HepG2 (cell line): ENCODE data around the gene ATG2A. TPM values are rescaled to one million over a fixed set of nuclear protein-coding genes. Genes with fewer than 3 reads are reported as not detected.

ENCODE experiments used
- AGO2 ChIP-seq: fragments of 200-400 bp; formaldehyde crosslinking; optimal IDR thresholded peaks from 2 replicates; pipeline ENCODE3; 2017; ENCODE audit warnings: mild to moderate bottlenecking, low read depth, low read length, moderate library complexity
- ETV5 ChIP-seq: IDR thresholded peaks from 2 replicates; pipeline ENCODE4 v1.6.1; 2018; ENCODE audit warnings: missing biosample characterization, missing genetic modification reagents, inconsistent platforms, borderline replicate concordance
- FOXM1 ChIP-seq: sonication (generic); formaldehyde crosslinking; IDR thresholded peaks from 2 replicates; pipeline ENCODE4 v1.5.0; 2020; ENCODE audit warnings: missing genetic modification reagents
- KMT2A ChIP-seq: sonication (generic); formaldehyde crosslinking; IDR thresholded peaks from 2 replicates; pipeline ENCODE4 v1.4.0; 2020; ENCODE audit warnings: missing genetic modification reagents
- RORA ChIP-seq: sonication (generic); formaldehyde crosslinking; IDR thresholded peaks from 2 replicates; pipeline ENCODE4 v1.5.0; 2020; ENCODE audit warnings: mild to moderate bottlenecking, missing genetic modification reagents, moderate library complexity
- ZNF3 ChIP-seq: IDR thresholded peaks from 2 replicates; pipeline ENCODE4 v1.7.0; 2017; ENCODE audit warnings: inconsistent platforms
- ZNF367 ChIP-seq: sonication (generic); formaldehyde crosslinking; IDR thresholded peaks from 2 replicates; pipeline ENCODE4 v1.4.0; 2020; ENCODE audit warnings: missing genetic modification reagents, borderline replicate concordance
- polyA plus RNA-seq, 8 experiments: library from polyadenylated mRNA; depleted of rRNA in 3 of 8; stranded (reverse) in 7 of 8; unstranded in 1 of 8; fragments of >200 nt; fragmentation: Illumina TruSeq in 4 of 8; extraction: Trizol in 4 of 8; gene quantifications; 2 replicates each; pipeline versions ENCODE4 v1.2.1 to v1.2.3, GENCODE V29; 2011 to 2016; ENCODE audit warnings: low read depth in 4 of 8, missing spikeins in 1 of 8, mixed read lengths in 1 of 8; ENCODE audit not compliant: insufficient read depth in 1 of 8
- total RNA-seq, 5 experiments: library from RNA; depleted of rRNA; stranded (reverse); fragments of >200 nt; fragmentation: Illumina TruSeq; extraction: Trizol; gene quantifications; 2 replicates each; pipeline ENCODE4 v1.2.3, GENCODE V29; 2016; ENCODE audit warnings: low read depth in 1 of 5
- TF ChIP-seq, protein P1 (sequence below): sonication (generic); formaldehyde crosslinking; IDR thresholded peaks from 2 replicates; pipeline ENCODE4 v1.4.0; 2020; ENCODE audit warnings: mild to moderate bottlenecking, missing genetic modification reagents
- TF ChIP-seq, protein P2 (sequence below): sonication (generic); formaldehyde crosslinking; IDR thresholded peaks from 2 replicates; pipeline ENCODE4 v1.4.0; 2020; ENCODE audit warnings: mild to moderate bottlenecking, missing genetic modification reagents
- TF ChIP-seq, protein P3 (sequence below): sonication (generic); formaldehyde crosslinking; IDR thresholded peaks from 2 replicates; pipeline ENCODE4 v1.8.1; 2023; ENCODE audit warnings: mild to moderate bottlenecking, missing genetic modification reagents
- TF ChIP-seq, protein P4 (sequence below): sonication (generic); formaldehyde crosslinking; IDR thresholded peaks from 2 replicates; pipeline ENCODE4 v1.8.1; 2022; ENCODE audit warnings: low read depth, mild to moderate bottlenecking, missing genetic modification reagents
- TF ChIP-seq, protein P5 (sequence below): sonication (generic); formaldehyde crosslinking; IDR thresholded peaks from 2 replicates; pipeline ENCODE4 v1.5.0; 2020; ENCODE audit warnings: mild to moderate bottlenecking, missing genetic modification reagents

Gene ATG2A
- total and polyA plus RNA-seq, 2 of the 13 experiments (the other 11 are each of a cell fraction or from before 2014, with no cell fraction given) = 6.7 to 8.0 TPM

DNA sequence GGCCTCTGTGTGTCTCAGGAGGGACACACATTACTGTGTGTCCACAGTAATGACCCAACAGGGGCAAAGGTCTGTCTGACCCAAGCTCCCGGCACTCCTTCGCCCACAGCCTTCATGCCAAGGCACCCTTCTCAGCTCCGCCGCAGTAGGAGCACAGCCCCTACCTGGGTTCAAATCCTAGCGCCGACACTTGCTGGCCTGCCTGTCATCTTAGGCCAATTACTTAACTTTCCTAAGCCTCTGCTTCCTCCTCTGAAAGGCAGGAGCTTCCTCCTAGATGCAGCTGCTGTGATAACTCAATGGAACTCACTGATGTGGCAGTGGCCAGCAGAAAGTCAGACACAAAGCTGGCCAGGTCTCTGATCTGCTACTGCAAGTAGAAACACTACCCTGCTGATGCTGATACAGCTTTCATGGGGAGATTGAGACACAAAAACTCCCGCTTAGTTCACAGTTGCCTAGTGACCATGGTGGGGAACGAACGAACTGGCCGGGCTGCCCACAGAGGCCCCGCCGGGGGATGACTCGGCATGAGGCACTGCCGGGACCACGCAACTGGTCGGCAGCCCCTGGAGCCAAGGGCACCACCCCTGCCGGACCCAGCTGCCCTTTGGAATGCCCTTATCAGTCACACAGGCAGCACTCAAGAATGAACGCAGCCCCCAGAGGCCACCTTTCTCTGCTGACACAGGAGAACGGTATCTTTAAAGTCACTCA lies 46.7 kb downstream of the ATG2A start (continued):
- TF ChIP-seq, protein P1, sequence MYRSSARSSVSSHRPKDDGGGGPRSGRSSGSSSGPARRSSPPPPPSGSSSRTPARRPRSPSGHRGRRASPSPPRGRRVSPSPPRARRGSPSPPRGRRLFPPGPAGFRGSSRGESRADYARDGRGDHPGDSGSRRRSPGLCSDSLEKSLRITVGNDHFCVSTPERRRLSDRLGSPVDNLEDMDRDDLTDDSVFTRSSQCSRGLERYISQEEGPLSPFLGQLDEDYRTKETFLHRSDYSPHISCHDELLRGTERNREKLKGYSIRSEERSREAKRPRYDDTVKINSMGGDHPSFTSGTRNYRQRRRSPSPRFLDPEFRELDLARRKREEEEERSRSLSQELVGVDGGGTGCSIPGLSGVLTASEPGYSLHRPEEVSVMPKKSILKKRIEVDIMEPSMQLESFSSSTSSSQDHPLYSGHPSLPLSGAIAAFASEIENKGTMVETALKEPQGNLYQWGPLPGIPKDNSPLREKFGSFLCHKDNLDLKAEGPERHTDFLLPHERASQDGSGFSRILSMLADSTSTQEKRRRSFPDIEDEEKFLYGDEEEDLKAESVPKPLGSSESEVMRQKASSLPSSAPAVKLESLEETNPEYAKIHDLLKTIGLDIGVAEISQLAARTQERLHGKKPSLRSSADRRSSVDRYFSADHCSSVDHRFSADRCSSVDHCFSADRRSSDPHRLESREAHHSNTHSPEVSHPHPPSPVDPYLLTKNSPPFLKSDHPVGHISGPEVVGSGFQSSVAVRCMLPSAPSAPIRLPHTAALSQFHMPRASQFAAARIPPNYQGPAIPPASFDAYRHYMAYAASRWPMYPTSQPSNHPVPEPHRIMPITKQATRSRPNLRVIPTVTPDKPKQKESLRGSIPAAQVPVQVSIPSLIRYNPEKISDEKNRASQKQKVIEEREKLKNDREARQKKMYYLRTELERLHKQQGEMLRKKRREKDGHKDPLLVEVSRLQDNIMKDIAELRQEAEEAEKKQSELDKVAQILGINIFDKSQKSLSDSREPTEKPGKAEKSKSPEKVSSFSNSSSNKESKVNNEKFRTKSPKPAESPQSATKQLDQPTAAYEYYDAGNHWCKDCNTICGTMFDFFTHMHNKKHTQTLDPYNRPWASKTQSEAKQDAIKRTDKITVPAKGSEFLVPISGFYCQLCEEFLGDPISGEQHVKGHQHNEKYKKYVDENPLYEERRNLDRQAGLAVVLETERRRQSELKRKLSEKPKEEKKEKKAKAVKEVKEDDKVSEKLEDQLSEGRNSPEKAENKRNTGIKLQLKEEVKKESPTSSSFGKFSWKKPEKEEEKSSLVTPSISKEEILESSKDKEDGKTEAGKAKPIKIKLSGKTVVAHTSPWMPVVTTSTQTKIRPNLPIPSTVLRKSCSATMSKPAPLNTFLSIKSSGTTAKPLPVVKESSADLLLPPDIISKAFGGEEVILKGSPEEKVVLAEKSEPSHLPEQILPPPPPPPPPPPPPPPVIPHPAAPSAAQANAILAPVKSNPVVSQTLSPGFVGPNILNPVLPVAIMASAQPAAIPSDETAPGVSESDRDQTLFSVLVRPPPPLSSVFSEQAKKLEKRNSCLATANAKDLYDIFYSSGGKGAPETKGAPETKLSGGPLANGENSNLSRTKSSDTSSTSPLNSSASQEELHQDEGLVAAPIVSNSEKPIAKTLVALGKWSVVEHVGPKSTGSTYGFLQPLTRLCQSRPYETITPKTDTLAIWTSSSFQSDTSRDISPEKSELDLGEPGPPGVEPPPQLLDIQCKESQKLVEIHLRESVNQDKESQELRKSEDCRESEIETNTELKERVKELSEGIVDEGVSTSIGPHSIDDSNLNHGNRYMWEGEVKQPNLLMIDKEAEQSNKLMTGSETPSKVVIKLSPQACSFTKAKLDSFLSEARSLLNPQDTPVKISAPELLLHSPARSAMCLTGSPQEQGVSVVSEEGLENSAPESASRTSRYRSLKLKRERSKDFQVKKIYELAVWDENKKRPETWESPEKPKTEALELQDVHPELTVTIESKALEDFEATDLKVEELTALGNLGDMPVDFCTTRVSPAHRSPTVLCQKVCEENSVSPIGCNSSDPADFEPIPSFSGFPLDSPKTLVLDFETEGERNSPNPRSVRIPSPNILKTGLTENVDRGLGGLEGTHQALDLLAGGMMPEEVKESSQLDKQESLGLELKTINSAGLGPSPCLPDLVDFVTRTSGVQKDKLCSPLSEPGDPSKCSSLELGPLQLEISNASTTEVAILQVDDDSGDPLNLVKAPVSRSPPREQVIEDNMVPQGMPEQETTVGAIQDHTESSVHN (CRISPR knock-in tag) = no peak
- TF ChIP-seq, protein P2, sequence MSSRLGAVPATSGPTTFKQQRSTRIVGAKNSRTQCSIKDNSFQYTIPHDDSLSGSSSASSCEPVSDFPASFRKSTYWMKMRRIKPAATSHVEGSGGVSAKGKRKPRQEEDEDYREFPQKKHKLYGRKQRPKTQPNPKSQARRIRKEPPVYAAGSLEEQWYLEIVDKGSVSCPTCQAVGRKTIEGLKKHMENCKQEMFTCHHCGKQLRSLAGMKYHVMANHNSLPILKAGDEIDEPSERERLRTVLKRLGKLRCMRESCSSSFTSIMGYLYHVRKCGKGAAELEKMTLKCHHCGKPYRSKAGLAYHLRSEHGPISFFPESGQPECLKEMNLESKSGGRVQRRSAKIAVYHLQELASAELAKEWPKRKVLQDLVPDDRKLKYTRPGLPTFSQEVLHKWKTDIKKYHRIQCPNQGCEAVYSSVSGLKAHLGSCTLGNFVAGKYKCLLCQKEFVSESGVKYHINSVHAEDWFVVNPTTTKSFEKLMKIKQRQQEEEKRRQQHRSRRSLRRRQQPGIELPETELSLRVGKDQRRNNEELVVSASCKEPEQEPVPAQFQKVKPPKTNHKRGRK (CRISPR knock-in tag) = no peak
- TF ChIP-seq ZNF3 (CRISPR knock-in tag) = no peak
- TF ChIP-seq FOXM1 (CRISPR knock-in tag) = no peak
- TF ChIP-seq, protein P3, sequence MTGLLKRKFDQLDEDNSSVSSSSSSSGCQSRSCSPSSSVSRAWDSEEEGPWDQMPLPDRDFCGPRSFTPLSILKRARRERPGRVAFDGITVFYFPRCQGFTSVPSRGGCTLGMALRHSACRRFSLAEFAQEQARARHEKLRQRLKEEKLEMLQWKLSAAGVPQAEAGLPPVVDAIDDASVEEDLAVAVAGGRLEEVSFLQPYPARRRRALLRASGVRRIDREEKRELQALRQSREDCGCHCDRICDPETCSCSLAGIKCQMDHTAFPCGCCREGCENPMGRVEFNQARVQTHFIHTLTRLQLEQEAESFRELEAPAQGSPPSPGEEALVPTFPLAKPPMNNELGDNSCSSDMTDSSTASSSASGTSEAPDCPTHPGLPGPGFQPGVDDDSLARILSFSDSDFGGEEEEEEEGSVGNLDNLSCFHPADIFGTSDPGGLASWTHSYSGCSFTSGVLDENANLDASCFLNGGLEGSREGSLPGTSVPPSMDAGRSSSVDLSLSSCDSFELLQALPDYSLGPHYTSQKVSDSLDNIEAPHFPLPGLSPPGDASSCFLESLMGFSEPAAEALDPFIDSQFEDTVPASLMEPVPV (CRISPR knock-in tag) = no peak
- no peak for TF ChIP-seq ZNF367
- no peak for TF ChIP-seq RORA (CRISPR knock-in tag)
- TF ChIP-seq, protein P4, sequence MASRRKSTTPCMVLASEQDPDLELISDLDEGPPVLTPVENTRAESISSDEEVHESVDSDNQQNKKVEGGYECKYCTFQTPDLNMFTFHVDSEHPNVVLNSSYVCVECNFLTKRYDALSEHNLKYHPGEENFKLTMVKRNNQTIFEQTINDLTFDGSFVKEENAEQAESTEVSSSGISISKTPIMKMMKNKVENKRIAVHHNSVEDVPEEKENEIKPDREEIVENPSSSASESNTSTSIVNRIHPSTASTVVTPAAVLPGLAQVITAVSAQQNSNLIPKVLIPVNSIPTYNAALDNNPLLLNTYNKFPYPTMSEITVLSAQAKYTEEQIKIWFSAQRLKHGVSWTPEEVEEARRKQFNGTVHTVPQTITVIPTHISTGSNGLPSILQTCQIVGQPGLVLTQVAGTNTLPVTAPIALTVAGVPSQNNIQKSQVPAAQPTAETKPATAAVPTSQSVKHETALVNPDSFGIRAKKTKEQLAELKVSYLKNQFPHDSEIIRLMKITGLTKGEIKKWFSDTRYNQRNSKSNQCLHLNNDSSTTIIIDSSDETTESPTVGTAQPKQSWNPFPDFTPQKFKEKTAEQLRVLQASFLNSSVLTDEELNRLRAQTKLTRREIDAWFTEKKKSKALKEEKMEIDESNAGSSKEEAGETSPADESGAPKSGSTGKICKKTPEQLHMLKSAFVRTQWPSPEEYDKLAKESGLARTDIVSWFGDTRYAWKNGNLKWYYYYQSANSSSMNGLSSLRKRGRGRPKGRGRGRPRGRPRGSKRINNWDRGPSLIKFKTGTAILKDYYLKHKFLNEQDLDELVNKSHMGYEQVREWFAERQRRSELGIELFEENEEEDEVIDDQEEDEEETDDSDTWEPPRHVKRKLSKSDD = no peak
- TF ChIP-seq AGO2 = no peak
- TF ChIP-seq KMT2A (CRISPR knock-in tag) = no peak
- TF ChIP-seq, protein P5, sequence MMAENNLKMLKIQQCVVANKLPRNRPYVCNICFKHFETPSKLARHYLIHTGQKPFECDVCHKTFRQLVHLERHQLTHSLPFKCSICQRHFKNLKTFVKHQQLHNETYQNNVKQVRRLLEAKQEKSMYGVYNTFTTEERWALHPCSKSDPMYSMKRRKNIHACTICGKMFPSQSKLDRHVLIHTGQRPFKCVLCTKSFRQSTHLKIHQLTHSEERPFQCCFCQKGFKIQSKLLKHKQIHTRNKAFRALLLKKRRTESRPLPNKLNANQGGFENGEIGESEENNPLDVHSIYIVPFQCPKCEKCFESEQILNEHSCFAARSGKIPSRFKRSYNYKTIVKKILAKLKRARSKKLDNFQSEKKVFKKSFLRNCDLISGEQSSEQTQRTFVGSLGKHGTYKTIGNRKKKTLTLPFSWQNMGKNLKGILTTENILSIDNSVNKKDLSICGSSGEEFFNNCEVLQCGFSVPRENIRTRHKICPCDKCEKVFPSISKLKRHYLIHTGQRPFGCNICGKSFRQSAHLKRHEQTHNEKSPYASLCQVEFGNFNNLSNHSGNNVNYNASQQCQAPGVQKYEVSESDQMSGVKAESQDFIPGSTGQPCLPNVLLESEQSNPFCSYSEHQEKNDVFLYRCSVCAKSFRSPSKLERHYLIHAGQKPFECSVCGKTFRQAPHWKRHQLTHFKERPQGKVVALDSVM = no peak
- no peak for TF ChIP-seq ETV5 (CRISPR knock-in tag)
